Heart left ventricle (tissue), 16 donors: Measurements from ENCODE around the gene PTBP1. TPM values are rescaled to one million over a fixed set of nuclear protein-coding genes. Genes with fewer than 3 reads are reported as not detected.

ENCODE experiments used
- ATAC-seq, 4 donors: fragments of 200-7000 bp; cut with Tn5 transposase; one replicate each; pipeline ENCODE4 v1.9.1; 2020 to 2022; ENCODE audit warnings: moderate library complexity in 4 of 4, mild to moderate bottlenecking in 3 of 4, moderate number of reproducible peaks in 1 of 4
- DNase-seq, 5 donors: peaks; one replicate each; pipeline ENCODE4 v3.0.0-alpha.2; 2020
- H3K27ac ChIP-seq, 12 donors: fragments of 200-600 bp; sonication (generic) in 4 of 12; one replicate each; pipeline versions ENCODE4 v1.5.0 to v1.8.0; 2016 to 2022; ENCODE audit warnings: mild to moderate bottlenecking in 2 of 12
- H3K27me3 ChIP-seq, 9 donors: fragments of 200-600 bp; sonication (generic) in 2 of 9; one replicate each; pipeline versions ENCODE4 v1.5.1 to v1.8.0; 2016 to 2022; ENCODE audit warnings: mild to moderate bottlenecking in 3 of 9
- H3K36me3 ChIP-seq, 9 donors: fragments of 200-600 bp; sonication (generic) in 2 of 9; one replicate each; pipeline versions ENCODE4 v1.5.0 to v1.8.0; 2018 to 2022; ENCODE audit warnings: mild to moderate bottlenecking in 2 of 9
- H3K4me1 ChIP-seq, 12 donors: fragments of 200-600 bp; sonication (generic) in 4 of 12; one replicate each; pipeline versions ENCODE4 v1.5.0 to v1.8.0; 2016 to 2022; ENCODE audit warnings: mild to moderate bottlenecking in 3 of 12
- H3K4me3 ChIP-seq, 12 donors: fragments of 200-600 bp; sonication (generic) in 4 of 12; one replicate each; pipeline versions ENCODE4 v1.5.0 to v1.8.0; 2017 to 2022; ENCODE audit warnings: mild to moderate bottlenecking in 9 of 12, moderate library complexity in 4 of 12
- H3K9me3 ChIP-seq, 12 donors: fragments of 200-600 bp; sonication (generic) in 4 of 12; one replicate each; pipeline versions ENCODE4 v1.5.0 to v1.8.0; 2016 to 2022; ENCODE audit warnings: mild to moderate bottlenecking in 1 of 12
- POLR2A ChIP-seq, 2 donors: fragments of 450-650 bp; IDR thresholded peaks; one replicate each; pipeline ENCODE4 v1.6.1; 2017; ENCODE audit warnings: antibody characterized with exemption in 2 of 2, mild to moderate bottlenecking in 2 of 2, moderate library complexity in 2 of 2
- WGBS, 4 donors: extraction: QIAGEN DNeasy Blood & Tissue Kit in 2 of 4; methylation state at CpG; one replicate each; pipeline versions ENCODE4 v1.1.5 to v1.1.7; 2013 to 2018; 5-methylcytosine and 5-hydroxymethylcytosine counted together
- intact Hi-C, 10 donors: fragments of 100-400 bp; cut with DNase I; formaldehyde crosslinking; loops; one replicate each; pipeline versions ENCODE4 v1.11.1 to v1.14.2; 2022
- polyA plus RNA-seq, 2 donors: library from polyadenylated mRNA; stranded (reverse); fragments of 200-250 nt; gene quantifications; one replicate each; pipeline ENCODE4 v1.2.3, GENCODE V29; 2013
- total RNA-seq, 9 donors: library from RNA; depleted of rRNA in 2 of 9; stranded (reverse); fragments of >200 nt in 2 of 9; fragmentation: NEBNext Ultra II Directional in 3 of 9; extraction: Animal tissue kit (Norgen Biotek cat#: 25700) in 3 of 9; gene quantifications; one replicate each; pipeline versions ENCODE4 v1.1.0 to v1.2.4, GENCODE V29; 2016 to 2023
- TF ChIP-seq, protein P1 (sequence below), 12 donors: fragments of 200-600 bp; sonication (generic) in 4 of 12; IDR thresholded peaks; one replicate each; pipeline versions ENCODE4 v1.5.0 to v1.8.0; 2018 to 2022; ENCODE audit warnings: antibody characterized with exemption in 12 of 12, mild to moderate bottlenecking in 5 of 12
- donor health status: ischemic (EF 13 %, LVEDD 7.1; RV severe dilation, severe dysfunction).
- donor health status: healthy with polysubstance abuse.
- donor health status: DM: no; HTN: yes; CAD: no.
- donor health status: DM: no; HTN: no; CAD: no.
- donor health status: ischemic (EF 25% LVEDD 6.9; RV normal size, moderate dysfunction).
- donor health status: ischemic (EF 25% LVEDD 5.7; RV mildly dilated, moderate dysfunction).
- donor health status: healthy.
- donor health status: DM: yes; HTN: yes; CAD: no.
- donor health status: ischemic (EF 35%, LVEDD 5.7; RV mildly dilated, moderate dysfunction).
- donor health status: nonischemic (EF 11% LVEDD 7.7; RV severe dilation, severe dysfunction).
- donor health status: DM: yes; HTN: yes; CAD: no.
- donor health status: PGD.
- donor health status: ischemic (EF 29% LVEDD 5.4; RV normal size, mild dysfunction).
- donor health status: nonischemic (EF 23%, LVEDD 6.1; RV moderate dilation, normal function).

The PTBP1 gene
- total and polyA plus RNA-seq, 11 donors: 39.2 to 144 (median 55.1) TPM

DNA sequence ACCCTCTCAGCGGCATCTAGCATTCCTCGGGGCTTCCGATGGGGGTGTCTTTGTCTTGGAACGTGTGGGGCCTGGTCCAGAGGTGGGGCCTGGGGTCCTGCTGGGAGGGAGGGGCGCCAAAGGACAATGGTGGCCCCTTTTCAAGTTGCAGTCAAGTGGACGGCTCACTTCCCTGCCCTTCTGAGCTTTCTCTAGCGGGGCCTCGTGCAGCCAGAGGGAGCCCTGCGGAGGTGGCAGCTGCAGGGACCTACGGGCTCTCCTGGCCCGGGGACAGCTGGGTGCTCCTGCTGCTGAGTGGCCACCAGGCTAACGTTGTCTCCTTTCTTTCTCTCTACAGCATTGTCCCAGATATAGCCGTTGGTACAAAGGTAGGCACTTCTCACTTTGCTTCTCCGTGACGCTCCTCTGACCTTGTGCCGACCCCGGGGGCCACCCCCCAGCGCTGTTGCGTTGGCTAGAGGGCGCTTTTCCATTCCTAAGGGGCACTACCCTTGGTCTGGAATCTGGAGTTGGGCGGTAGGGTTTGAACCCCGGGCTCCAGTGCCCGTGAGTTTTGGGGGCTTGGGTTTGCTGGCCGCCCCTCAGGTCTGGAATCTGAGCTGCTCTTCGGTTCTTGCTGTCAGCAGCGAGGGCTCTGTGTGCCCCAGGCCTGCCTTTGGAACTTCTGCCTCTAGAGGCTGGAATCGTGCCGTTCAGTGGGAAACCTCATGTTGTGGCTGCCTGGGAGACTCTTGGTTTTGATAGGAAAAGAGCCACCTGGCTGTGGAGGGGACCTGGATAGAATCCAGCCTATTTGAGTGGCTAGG is 2.0 kb downstream of the PTBP1 start:
- H3K9me3 ChIP-seq: no peaks in the 10 kb centered on the region
- H3K4me1 ChIP-seq: peaks cover 26 to 72% (median 62%) of the 10 kb centered on the region in 12 donors
- H3K27me3 ChIP-seq: no peaks in the 10 kb centered on the region
- ATAC-seq (no peak), DNase-seq (peak in 2 of 5 donors; percentile 21 to 31)
- peaks cover 0 to 49% (median 16%) of the 10 kb centered on the region in 9 donors for H3K36me3 ChIP-seq
- TF ChIP-seq, protein P1, sequence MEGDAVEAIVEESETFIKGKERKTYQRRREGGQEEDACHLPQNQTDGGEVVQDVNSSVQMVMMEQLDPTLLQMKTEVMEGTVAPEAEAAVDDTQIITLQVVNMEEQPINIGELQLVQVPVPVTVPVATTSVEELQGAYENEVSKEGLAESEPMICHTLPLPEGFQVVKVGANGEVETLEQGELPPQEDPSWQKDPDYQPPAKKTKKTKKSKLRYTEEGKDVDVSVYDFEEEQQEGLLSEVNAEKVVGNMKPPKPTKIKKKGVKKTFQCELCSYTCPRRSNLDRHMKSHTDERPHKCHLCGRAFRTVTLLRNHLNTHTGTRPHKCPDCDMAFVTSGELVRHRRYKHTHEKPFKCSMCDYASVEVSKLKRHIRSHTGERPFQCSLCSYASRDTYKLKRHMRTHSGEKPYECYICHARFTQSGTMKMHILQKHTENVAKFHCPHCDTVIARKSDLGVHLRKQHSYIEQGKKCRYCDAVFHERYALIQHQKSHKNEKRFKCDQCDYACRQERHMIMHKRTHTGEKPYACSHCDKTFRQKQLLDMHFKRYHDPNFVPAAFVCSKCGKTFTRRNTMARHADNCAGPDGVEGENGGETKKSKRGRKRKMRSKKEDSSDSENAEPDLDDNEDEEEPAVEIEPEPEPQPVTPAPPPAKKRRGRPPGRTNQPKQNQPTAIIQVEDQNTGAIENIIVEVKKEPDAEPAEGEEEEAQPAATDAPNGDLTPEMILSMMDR (IDR thresholded peaks at IDR 0.05): peak in 3 of 12 donors; percentile 9 to 19 (median 13)
- TF ChIP-seq POLR2A (IDR thresholded peaks at IDR 0.05): no peak
- peak overlapping the region; percentile 91 to 100 (median 99) for H3K27ac ChIP-seq
- peak overlapping the region; percentile 50 to 100 (median 90) for H3K4me3 ChIP-seq
- WGBS, 4 donors: 0 to 13% (median 7%) methylated on average over 13 to 28 of the region's 28 CpGs
- intact Hi-C loops: loop anchor here in 1 of 10 donors (5.0 kb wide), 1 partner anchor 453 kb away; no protein-coding TSS in a partner anchor

GRCh38 chr19:800360-801029 is 3.2 kb downstream of the PTBP1 start:
- H3K27ac ChIP-seq: peak overlapping the region in 11 of 12 donors; percentile 73 to 100 (median 99)
- H3K36me3 ChIP-seq: peaks cover 6 to 61% (median 28%) of the 10 kb centered on the region in 9 donors
- H3K27me3 ChIP-seq: no peaks in the 10 kb centered on the region
- TF ChIP-seq, protein P1 (IDR thresholded peaks at IDR 0.05): no peak
- no peak for TF ChIP-seq POLR2A (IDR thresholded peaks at IDR 0.05)
- no peaks in the 10 kb centered on the region for H3K9me3 ChIP-seq
- ATAC-seq: no peak
- intact Hi-C loops: no loop called here
- H3K4me3 ChIP-seq: peak overlapping the region in 10 of 12 donors; percentile 11 to 99 (median 90)
- peak in 2 of 5 donors; percentile 18 to 19 for DNase-seq
- whole genome bisulfite sequencing, 4 donors: 23 to 36% (median 30%) methylated on average over 17 of the region's 17 CpGs
- peaks cover 26 to 77% (median 63%) of the 10 kb centered on the region in 12 donors for H3K4me1 ChIP-seq

DNA sequence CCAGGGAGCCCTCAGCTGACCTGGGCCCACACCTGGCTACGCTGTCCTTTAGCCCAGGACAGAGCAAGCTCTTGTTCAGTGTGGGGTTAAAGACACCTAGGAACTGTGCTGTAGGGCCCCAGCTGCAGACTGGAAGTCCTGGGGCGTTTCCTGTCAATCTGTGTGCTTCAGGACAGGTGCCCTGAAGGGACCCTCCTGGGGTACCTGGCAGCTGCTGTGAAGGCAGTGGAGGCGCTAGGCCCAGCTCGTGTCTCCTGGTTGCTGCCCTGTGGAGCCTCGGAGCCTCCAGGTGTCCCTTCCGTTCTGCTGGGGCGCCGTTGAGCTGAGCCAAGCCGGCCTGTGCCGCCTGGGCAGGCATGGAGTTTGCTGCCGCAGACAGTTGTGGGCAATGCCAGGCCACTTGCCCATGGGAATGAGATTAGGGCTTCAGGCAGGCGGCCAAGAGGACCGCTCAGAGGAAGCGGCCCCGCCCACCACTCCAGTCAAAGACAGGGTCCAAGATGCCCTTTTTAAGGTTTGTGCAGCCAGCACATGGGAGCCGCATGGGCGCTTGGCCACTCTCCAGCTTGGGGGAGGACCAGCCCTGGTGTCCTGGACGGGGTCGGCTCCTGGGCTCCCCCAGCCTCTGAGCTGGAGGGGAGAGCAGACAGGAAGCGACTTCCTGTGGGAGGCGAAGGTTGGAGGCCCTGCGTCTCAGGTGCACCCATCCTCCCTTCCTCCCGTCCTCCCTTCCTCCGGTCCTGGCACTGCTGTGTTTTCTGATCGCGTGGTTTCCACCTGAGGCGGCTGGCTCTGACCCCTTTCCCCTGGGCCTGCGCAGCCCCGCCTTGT is 4.0 kb downstream of the PTBP1 start:
- DNase-seq: peak; percentile 82 to 92 (median 87)
- no peak for TF ChIP-seq POLR2A (IDR thresholded peaks at IDR 0.05)
- TF ChIP-seq, protein P1 (IDR thresholded peaks at IDR 0.05): no peak
- H3K4me1 ChIP-seq: peaks cover 26 to 76% (median 59%) of the 10 kb centered on the region in 12 donors
- H3K27ac ChIP-seq: peak overlapping the region in 11 of 12 donors; percentile 73 to 100 (median 99)
- ATAC-seq: peak; percentile 30 to 48 (median 39)
- H3K27me3 ChIP-seq: no peaks in the 10 kb centered on the region
- intact Hi-C loops: no loop called here
- H3K9me3 ChIP-seq: no peaks in the 10 kb centered on the region
- H3K4me3 ChIP-seq: peak overlapping the region in 11 of 12 donors; percentile 2 to 99 (median 89)
- H3K36me3 ChIP-seq: peaks cover 8 to 69% (median 35%) of the 10 kb centered on the region in 9 donors
- 16 to 30% (median 18%) methylated on average over 5 to 29 of the region's 29 CpGs for WGBS, 4 donors
